ENCODE measurements around the gene RTKN.

GRCh38 chr2:74458938-74459363 lies 17.2 kb upstream of the RTKN start:
- TF ChIP-seq REST (IDR thresholded peaks at IDR 0.05; ENCODE audit: borderline replicate concordance in 1 of 2, low read depth in 1 of 2, low read length in 2 of 2) (no peak), DDIT3 (CRISPR knock-in tag; IDR thresholded peaks at IDR 0.05) (no peak), TBX2 (CRISPR knock-in tag; IDR thresholded peaks at IDR 0.05; ENCODE audit: borderline replicate concordance) (no peak), TOE1 (CRISPR knock-in tag; IDR thresholded peaks at IDR 0.05) (no peak), IRF2 (CRISPR knock-in tag; IDR thresholded peaks at IDR 0.05) (no peak), CBX5 (CRISPR knock-in tag; IDR thresholded peaks at IDR 0.05; ENCODE audit: borderline replicate concordance) (no peak), ZNF354B (CRISPR knock-in tag; IDR thresholded peaks at IDR 0.05) (no peak), ZNF607 (CRISPR knock-in tag; IDR thresholded peaks at IDR 0.05; ENCODE audit: borderline replicate concordance) (no peak), ZKSCAN5 (CRISPR knock-in tag; IDR thresholded peaks at IDR 0.05) (no peak), NR3C1 (CRISPR knock-in tag; IDR thresholded peaks at IDR 0.05) (no peak), MIER3 (CRISPR knock-in tag; IDR thresholded peaks at IDR 0.05; ENCODE audit: borderline replicate concordance) (no peak), U2AF2 (IDR thresholded peaks at IDR 0.05; ENCODE audit: low read depth, low read length) (no peak), ATF1 (CRISPR knock-in tag; IDR thresholded peaks at IDR 0.05) (no peak), ZKSCAN1 (IDR thresholded peaks at IDR 0.05; ENCODE audit: low read length) (no peak)
